H1 (cell line): Measurements from ENCODE around the gene ENPP5. TPM values are rescaled to one million over a fixed set of nuclear protein-coding genes. Genes with fewer than 3 reads are reported as not detected.

Experiments used
- CTCF ChIA-PET: fragments of 300-600 bp; sonication (Branson Sonifier 250); formaldehyde crosslinking; loops from one replicate; lab custom pipeline; 2021; ENCODE audit not compliant: partially characterized antibody; lab: Charles Lee
- POLR2A ChIA-PET: fragments of 300-600 bp; sonication (Branson Sonifier 250); formaldehyde crosslinking; loops from one replicate; lab custom pipeline; 2021; ENCODE audit warnings: inconsistent platforms; ENCODE audit not compliant: partially characterized antibody; lab: Charles Lee
- DNase-seq, 2 experiments: peaks; one replicate each; pipeline versions ENCODE4 v3.0.0 to v3.0.0-alpha.2; 2010 to 2022; ENCODE audit warnings: low spot score in 2 of 2, low read depth in 1 of 2, mixed read lengths in 1 of 2
- FAIRE-seq: peaks from 2 replicates; lab custom pipeline; 2011; peaks lifted over from hg19 to GRCh38; lab: Jason Lieb, UNC
- H2AFZ ChIP-seq: 2 replicates; pipeline ENCODE4 v1.8.1; 2012; ENCODE audit warnings: low read length, inconsistent platforms
- H2AK5ac ChIP-seq: 2 replicates; pipeline ENCODE4 v1.6.1; 2013; ENCODE audit warnings: low read depth, low read length
- H2BK120ac ChIP-seq: replicated peaks from 2 replicates; pipeline ENCODE3; 2013; ENCODE audit warnings: low read depth, low read length, inconsistent platforms
- H2BK12ac ChIP-seq: 2 replicates; pipeline ENCODE4 v1.6.1; 2013; ENCODE audit warnings: low read depth, low read length
- H2BK15ac ChIP-seq: 2 replicates; pipeline ENCODE4 v1.6.1; 2013; ENCODE audit warnings: low read length
- H2BK20ac ChIP-seq: 2 replicates; pipeline ENCODE4 v1.6.1; 2013; ENCODE audit warnings: low read length
- H2BK5ac ChIP-seq: 2 replicates; pipeline ENCODE4 v1.6.1; 2013; ENCODE audit warnings: low read depth, low read length
- H3K14ac ChIP-seq: 2 replicates; pipeline ENCODE4 v1.6.1; 2013; ENCODE audit warnings: inconsistent platforms; ENCODE audit not compliant: insufficient read length
- H3K18ac ChIP-seq: 2 replicates; pipeline ENCODE4 v1.6.1; 2013; ENCODE audit warnings: low read length; ENCODE audit errors: extremely low read depth
- H3K23ac ChIP-seq: 2 replicates; pipeline ENCODE4 v1.6.1; 2013; ENCODE audit warnings: inconsistent platforms; ENCODE audit not compliant: insufficient read length
- H3K23me2 ChIP-seq: 2 replicates; pipeline ENCODE4 v1.6.1; 2013; ENCODE audit warnings: low read depth, low read length
- H3K27ac ChIP-seq: 2 replicates; pipeline ENCODE4 v1.6.1; 2011; ENCODE audit warnings: low read depth, low read length, inconsistent platforms
- H3K27me3 ChIP-seq, 4 experiments: replicated peaks in 1 of 4; 1 replicate in 1 of 4; 2 replicates in 3 of 4; pipeline versions ENCODE4 v1.6.1 to v1.8.1; 2011 to 2013; ENCODE audit warnings: low read length in 3 of 4, mild to moderate bottlenecking in 3 of 4, inconsistent platforms in 2 of 4, mixed read lengths in 2 of 4, moderate library complexity in 1 of 4; ENCODE audit not compliant: control insufficient read depth in 3 of 4, insufficient read depth in 3 of 4; ENCODE audit errors: extremely low read depth in 1 of 4
- H3K36me3 ChIP-seq, 4 experiments: 2 replicates each; pipeline versions ENCODE4 v1.6.1 to v1.8.1; 2011 to 2013; ENCODE audit warnings: mild to moderate bottlenecking in 4 of 4, low read length in 3 of 4, moderate library complexity in 2 of 4, control low read depth in 1 of 4, inconsistent platforms in 1 of 4; ENCODE audit not compliant: insufficient read depth in 4 of 4, control insufficient read depth in 2 of 4
- H3K4ac ChIP-seq: replicated peaks from 2 replicates; pipeline ENCODE3; 2013; ENCODE audit warnings: low read length, low read depth, mixed read lengths, inconsistent platforms; ENCODE audit not compliant: insufficient read length
- H3K4me1 ChIP-seq, 4 experiments: replicated peaks in 1 of 4; 1 replicate in 1 of 4; 2 replicates in 3 of 4; pipeline versions ENCODE4 v1.6.1 to v1.8.1; 2011 to 2013; ENCODE audit warnings: low read length in 3 of 4, inconsistent platforms in 2 of 4, mixed read lengths in 1 of 4; ENCODE audit not compliant: insufficient read depth in 4 of 4, control insufficient read depth in 3 of 4
- H3K4me2 ChIP-seq, 2 experiments: 2 replicates each; pipeline versions ENCODE4 v1.6.1 to v1.8.1; 2011 to 2013; ENCODE audit warnings: low read depth in 2 of 2, low read length in 2 of 2, control low read depth in 1 of 2, inconsistent platforms in 1 of 2, mild to moderate bottlenecking in 1 of 2; ENCODE audit not compliant: insufficient read depth in 1 of 2
- H3K4me3 ChIP-seq, 4 experiments: fragments of 200-600, 300-600 bp in 1 of 4; sonication (generic), shearing (Covaris generic), sonication (Bioruptor Twin) in 1 of 4; 2 replicates each; pipeline versions ENCODE4 v1.5.1 to v1.8.1; 2011 to 2016; ENCODE audit warnings: low read length in 4 of 4, low read depth in 3 of 4, control low read depth in 2 of 4, inconsistent platforms in 2 of 4, mild to moderate bottlenecking in 2 of 4, mixed read lengths in 1 of 4, moderate library complexity in 1 of 4; ENCODE audit not compliant: insufficient read depth in 2 of 4; ENCODE audit errors: extremely low read depth in 1 of 4
- H3K56ac ChIP-seq: replicated peaks from 2 replicates; pipeline ENCODE3; 2013; ENCODE audit warnings: low read depth, mild to moderate bottlenecking, mixed read lengths, low read length, inconsistent platforms; ENCODE audit not compliant: insufficient read length
- H3K79me1 ChIP-seq: 2 replicates; pipeline ENCODE4 v1.6.1; 2013; ENCODE audit warnings: low read depth, low read length, control low read depth
- H3K79me2 ChIP-seq, 2 experiments: 2 replicates each; pipeline versions ENCODE4 v1.6.1 to v1.8.1; 2012 to 2013; ENCODE audit warnings: low read length in 2 of 2, mild to moderate bottlenecking in 2 of 2, inconsistent platforms in 1 of 2; ENCODE audit not compliant: insufficient read depth in 2 of 2, control insufficient read depth in 1 of 2
- H3K9ac ChIP-seq, 4 experiments: replicated peaks in 1 of 4; 1 replicate in 1 of 4; 2 replicates in 3 of 4; pipeline versions ENCODE4 v1.6.1 to v1.8.1; 2011 to 2013; ENCODE audit warnings: low read depth in 3 of 4, low read length in 3 of 4, control low read depth in 2 of 4, mild to moderate bottlenecking in 2 of 4, moderate library complexity in 2 of 4, inconsistent platforms in 1 of 4; ENCODE audit errors: extremely low read depth in 1 of 4
- H3K9me3 ChIP-seq, 2 experiments: 2 replicates each; pipeline versions ENCODE4 v1.6.1 to v1.8.1; 2012 to 2013; ENCODE audit warnings: mild to moderate bottlenecking in 2 of 2, moderate library complexity in 2 of 2, control low read depth in 1 of 2, inconsistent platforms in 1 of 2, low read depth in 1 of 2, low read length in 1 of 2, mixed read lengths in 1 of 2; ENCODE audit not compliant: insufficient read depth in 2 of 2
- H4K20me1 ChIP-seq, 2 experiments: replicated peaks in 1 of 2; 2 replicates each; pipeline versions ENCODE3 to v1.8.1; 2011 to 2013; ENCODE audit warnings: inconsistent platforms in 2 of 2, low read length in 2 of 2, mild to moderate bottlenecking in 1 of 2; ENCODE audit not compliant: insufficient read depth in 2 of 2, control insufficient read depth in 1 of 2
- H4K5ac ChIP-seq: 2 replicates; pipeline ENCODE4 v1.6.1; 2013; ENCODE audit warnings: low read length, low read depth, mixed read lengths, inconsistent platforms; ENCODE audit not compliant: insufficient read length
- H4K8ac ChIP-seq: 2 replicates; pipeline ENCODE4 v1.8.0; 2013; ENCODE audit warnings: mild to moderate bottlenecking, moderate library complexity, low read length, inconsistent platforms; ENCODE audit not compliant: insufficient read depth; ENCODE audit errors: extremely low read depth
- H4K91ac ChIP-seq: replicated peaks from 2 replicates; pipeline ENCODE3; 2013; ENCODE audit warnings: low read length, mixed read lengths, inconsistent platforms; ENCODE audit not compliant: insufficient read length
- KDM4A ChIP-seq: IDR thresholded peaks from one replicate; pipeline ENCODE4 v1.7.1; 2012; ENCODE audit warnings: low read depth, mild to moderate bottlenecking, moderate library complexity, low read length, inconsistent platforms; ENCODE audit not compliant: severe bottlenecking
- MAFK ChIP-seq: IDR thresholded peaks from 2 replicates; pipeline ENCODE4 v1.6.1; 2012; ENCODE audit warnings: low read depth, mild to moderate bottlenecking, improper control_type of control experiment, low read length
- NRF1 ChIP-seq: IDR thresholded peaks from 2 replicates; pipeline ENCODE4 v1.6.1; 2011; ENCODE audit warnings: mild to moderate bottlenecking, low read depth, low read length, improper control_type of control experiment
- POLR2AphosphoS5 ChIP-seq: IDR thresholded peaks from 2 replicates; pipeline ENCODE4 v1.6.1; 2011; ENCODE audit warnings: low read depth, low read length
- RNF2 ChIP-seq: fragments of 200-900, 300-1000 bp; sonication (generic); IDR thresholded peaks from 2 replicates; pipeline ENCODE4 v1.7.1; 2016; ENCODE audit warnings: borderline replicate concordance, low read depth, mild to moderate bottlenecking, antibody characterized with exemption, low read length; ENCODE audit not compliant: poor library complexity, severe bottlenecking; ENCODE audit errors: missing control alignments
- TCF12 ChIP-seq: IDR thresholded peaks from 2 replicates; pipeline ENCODE4 v1.6.1; 2011; ENCODE audit warnings: low read depth, mild to moderate bottlenecking, low read length
- WGBS, 2 experiments: shearing (Covaris generic) in 1 of 2; methylation state at CpG; one replicate each; pipeline versions ENCODE4 v1.1.6 to v1.1.7; 2013 to 2015; ENCODE audit warnings: low lambda C conversion rate in 2 of 2, mixed read lengths in 2 of 2, inconsistent platforms in 1 of 2, low coverage in 1 of 2, missing lambda C conversion rate in 1 of 2; ENCODE audit not compliant: insufficient replicate concordance in 2 of 2, insufficient coverage in 1 of 2, insufficient read length in 1 of 2; ENCODE audit errors: extremely low coverage in 1 of 2, missing lambda C conversion rate in 1 of 2; 5-methylcytosine and 5-hydroxymethylcytosine counted together
- polyA plus RNA-seq, 7 experiments: library from polyadenylated mRNA; depleted of rRNA in 3 of 7; stranded (reverse) in 5 of 7; unstranded in 2 of 7; fragments of >200 nt in 5 of 7; fragments of 200-250 nt in 2 of 7; gene quantifications; 1 replicate in 5 of 7; 2 replicates in 1 of 7; 4 replicates in 1 of 7; pipeline versions ENCODE4 v1.2.1 to v1.2.3, GENCODE V29; 2011 to 2013; ENCODE audit warnings: missing spikeins in 2 of 7, mixed read lengths in 2 of 7
- total RNA-seq: library from RNA; stranded (reverse); fragmentation: NEBNext Ultra II Directional; extraction: Animal tissue kit (Norgen Biotek cat#: 25700); gene quantifications from 2 replicates; pipeline ENCODE4 v1.2.1, GENCODE V29; 2021

ENPP5 gene
- total and polyA plus RNA-seq, 2 of the 8 experiments (the other 6 are each of a cell fraction or from before 2014, with no cell fraction given), result 5.1 to 7.6 TPM

DNA sequence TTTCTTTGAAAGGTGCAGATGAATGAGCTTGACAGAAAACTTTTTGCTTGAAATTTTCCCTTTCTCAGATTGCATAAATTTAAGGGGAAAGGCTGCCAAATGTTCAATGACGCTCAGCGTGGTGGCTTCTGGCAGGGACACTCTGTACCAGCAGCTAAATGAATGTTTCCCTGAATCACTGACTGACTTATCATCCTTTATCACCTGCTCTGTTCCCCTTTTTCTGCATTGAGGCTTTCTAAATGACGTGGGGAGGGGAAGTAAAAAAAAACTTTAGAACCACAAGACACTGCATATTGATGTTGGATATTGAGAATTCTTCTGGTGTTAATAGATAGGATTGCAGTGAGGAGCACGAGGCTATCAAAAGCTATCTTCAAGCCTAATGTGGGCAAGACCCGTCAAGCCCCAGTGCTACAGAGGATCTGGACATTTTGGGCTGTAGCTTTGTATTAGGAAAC, 46.9 kb upstream of the ENPP5 start:
- Histone ChIP-seq H3K4me3 (no peak overlapping the region), H2BK15ac (no peak overlapping the region), H3K79me1 (no peaks in the 10 kb centered on the region), H3K36me3 (no peaks in the 10 kb centered on the region), H2BK12ac (no peak overlapping the region), H4K8ac (no peak overlapping the region), H3K18ac (no peak overlapping the region), H3K27ac (no peak overlapping the region), H4K20me1 (no peaks in the 10 kb centered on the region), H3K23ac (no peak overlapping the region), H3K9me3 (no peaks in the 10 kb centered on the region), H3K9ac (no peak overlapping the region), H4K91ac (no peak overlapping the region), H3K14ac (no peak overlapping the region), H2AK5ac (no peak overlapping the region), H2AFZ (no peak overlapping the region), H3K23me2 (no peaks in the 10 kb centered on the region), H3K4me1 (no peaks in the 10 kb centered on the region), H4K5ac (no peak overlapping the region), H3K4me2 (no peak overlapping the region), H2BK5ac (no peak overlapping the region), H3K79me2 (no peaks in the 10 kb centered on the region), H2BK120ac (no peak overlapping the region), H3K27me3 (peaks cover 0 to 6% (median 0%) of the 10 kb centered on the region in 4 experiments; a peak in 2 of 7 replicates), H3K4ac (no peak overlapping the region), H3K56ac (no peak overlapping the region), H2BK20ac (no peak overlapping the region)
- ChIA-PET CTCF (interaction anchor here (0.8 to 6.3 kb wide), 3 partner anchors 28 to 274 kb away, joined by 3 to 29 read pairs (median 6); partner anchors contain the start of gene RCAN2), POLR2A (no interaction called here)
- DNase-seq (no peak), FAIRE-seq (no peak)
- no peak for TF ChIP-seq POLR2AphosphoS5
- no peak for TF ChIP-seq KDM4A
- TF ChIP-seq RNF2, result no peak
- TF ChIP-seq NRF1, result no peak
- TF ChIP-seq MAFK, result no peak
- no peak for TF ChIP-seq TCF12
- WGBS, 2 experiments, result 93% methylated on average over 5 of the region's 5 CpGs; no CpG with 5 or more reads in 1 of the 2 experiments
